ENCODE data around the gene SPATA31A7. TPM values are rescaled to one million over a fixed set of nuclear protein-coding genes. Genes with fewer than 3 reads are reported as not detected.

Gene SPATA31A7
- total and polyA plus RNA-seq, 2 of the 8 experiments (the other 6 are each of a cell fraction or from before 2014, with no cell fraction given), result 0.44 TPM; not detected in 1

Small RNA genes within 50 kb of the gene (small RNA-seq; reads per million reads assigned to genes)
- gene BX005040.2 (ENCODE audit: insufficient read depth), result not detected

Measured in H1 (cell line).